Kidney epithelial cell (primary cell): ENCODE measurements around the gene KDM2B. TPM values are rescaled to one million over a fixed set of nuclear protein-coding genes. Genes with fewer than 3 reads are reported as not detected.

Experiments used
- DNase-seq: peaks from one replicate; pipeline ENCODE4 v3.0.0-alpha.2; 2010; ENCODE audit warnings: low read depth
- H3K27me3 ChIP-seq: 2 replicates; pipeline ENCODE4 v1.6.0; 2011; ENCODE audit warnings: low read length; ENCODE audit not compliant: control insufficient read depth, insufficient read depth
- H3K36me3 ChIP-seq: 2 replicates; pipeline ENCODE4 v1.5.1; 2011; ENCODE audit warnings: low read length; ENCODE audit not compliant: control insufficient read depth, insufficient read depth
- H3K4me3 ChIP-seq: 2 replicates; pipeline ENCODE4 v1.5.1; 2011; ENCODE audit warnings: low read depth, mild to moderate bottlenecking, control low read depth, low read length
- CTCF ChIP-seq: IDR thresholded peaks from 2 replicates; pipeline ENCODE4 v1.5.1; 2011; ENCODE audit warnings: mild to moderate bottlenecking, moderate library complexity, low read length, control low read depth, inconsistent platforms; ENCODE audit not compliant: insufficient read depth, poor library complexity, severe bottlenecking
- total RNA-seq: library from RNA; depleted of rRNA; stranded (reverse); fragments of >200 nt; gene quantifications from 2 replicates; pipeline ENCODE4 v1.2.3, GENCODE V29; 2015

The KDM2B gene
- total RNA-seq, 1 donor from 2014 or later: 34.7 TPM

DNA sequence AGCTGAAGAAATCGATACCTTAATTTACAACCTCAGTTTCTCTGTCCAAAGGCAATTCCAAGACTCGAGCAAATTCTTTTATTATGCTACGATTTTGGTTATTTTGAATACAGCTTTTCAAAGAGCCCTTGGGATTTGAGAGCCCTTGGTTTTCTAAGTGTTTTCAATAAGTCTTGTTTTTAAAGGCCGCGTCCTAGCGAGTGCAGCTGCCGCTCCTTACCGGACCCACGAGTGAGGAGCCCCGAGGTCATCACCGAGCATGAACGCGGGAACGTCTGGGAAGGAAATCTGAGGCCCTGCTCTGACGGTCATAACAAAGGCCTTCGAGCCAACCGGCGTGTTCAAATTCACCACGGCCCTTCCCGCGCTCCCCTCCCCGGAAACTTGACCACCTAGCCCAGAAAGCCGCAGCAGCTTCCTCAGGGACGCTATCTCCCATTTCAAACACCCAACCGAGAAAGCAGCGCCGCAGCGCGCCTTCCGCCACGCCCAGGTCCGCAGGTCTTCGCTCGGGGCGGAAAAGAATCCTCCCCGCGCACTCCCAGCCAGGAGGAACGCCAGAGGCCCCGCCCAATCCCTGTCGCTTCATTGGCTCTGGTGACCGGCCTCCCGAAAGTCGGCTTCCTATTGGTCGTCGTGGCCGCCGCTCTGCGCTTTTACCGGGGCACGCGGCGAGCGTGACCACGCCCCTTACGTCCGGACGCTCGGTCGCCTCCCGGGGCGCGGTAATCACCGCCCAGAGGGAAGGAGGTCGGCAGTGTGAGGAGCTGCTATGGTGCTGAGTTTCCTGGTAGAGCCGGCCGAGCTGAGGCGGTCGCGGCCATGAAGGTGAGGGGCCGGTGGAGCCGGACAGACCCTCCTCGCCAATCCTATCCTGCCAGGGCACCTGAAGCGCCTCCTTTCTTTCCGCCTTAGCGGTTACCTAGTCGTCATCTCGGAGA, 181.2 kb downstream of the KDM2B start, which contains the start of gene RNF34:
TSS of gene RNF34 (plus strand) at position 728 of the 941 bp plus-strand sequence. CDS start at position 823, 95 bp downstream.
- Histone ChIP-seq H3K4me3 (peak within 1 kb of the TSS; percentile 79), H3K36me3 (no peaks in the 10 kb centered on the region), H3K27me3 (no peaks in the 10 kb centered on the region)
- no peak for TF ChIP-seq CTCF
- DNase-seq: peak; percentile 87

- no peak for DNase-seq
- TF ChIP-seq CTCF: no peak
- H3K4me3 ChIP-seq: no peak overlapping the region
- no peaks in the 10 kb centered on the region for H3K27me3 ChIP-seq
- H3K36me3 ChIP-seq: no peaks in the 10 kb centered on the region
Observed at GRCh38 chr12:121398355-121398754, 182.5 kb downstream of the KDM2B start.

DNA sequence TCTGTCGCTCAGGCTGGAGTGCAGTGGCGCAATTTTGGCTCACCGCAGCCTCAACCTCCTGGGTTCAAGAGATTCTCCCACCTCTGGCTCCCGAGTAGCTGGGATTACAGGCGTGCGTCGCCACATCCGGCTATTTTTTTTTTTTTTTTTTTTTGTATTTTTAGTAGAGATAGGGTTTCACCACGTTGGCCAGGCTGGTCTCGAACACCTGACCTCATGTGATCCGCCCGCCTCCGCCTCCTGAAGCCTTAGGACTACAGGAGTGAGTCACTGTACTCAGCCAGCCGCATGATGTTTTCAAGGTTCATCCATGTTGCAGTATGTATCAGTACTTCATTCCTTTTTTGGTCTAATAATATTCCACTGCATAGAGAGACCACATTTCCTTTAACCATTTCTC, 183.3 kb downstream of the KDM2B start:
- TF ChIP-seq CTCF: no peak
- DNase-seq: no peak
- H3K36me3 ChIP-seq: no peaks in the 10 kb centered on the region
- no peaks in the 10 kb centered on the region for H3K27me3 ChIP-seq
- no peak overlapping the region for H3K4me3 ChIP-seq

DNA sequence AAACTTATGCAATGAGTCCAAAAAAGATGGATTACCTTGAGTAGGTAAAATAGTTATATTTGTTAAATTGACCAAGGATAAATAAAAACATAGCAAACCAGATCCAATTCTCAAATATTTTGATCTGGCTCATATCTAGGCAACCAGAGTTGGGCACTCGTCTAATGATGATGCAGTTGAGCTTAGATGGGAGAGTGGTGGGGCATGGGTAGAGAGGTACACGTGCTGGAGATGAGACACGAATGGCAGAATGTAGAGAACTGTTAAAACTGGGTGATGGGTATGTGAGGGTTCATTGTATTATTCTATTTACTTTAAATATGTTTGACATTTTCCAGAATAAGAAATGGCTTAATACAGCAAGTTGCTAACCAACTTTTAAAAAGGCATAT, 188.5 kb downstream of the KDM2B start:
- no peak for DNase-seq
- Histone ChIP-seq H3K36me3 (no peaks in the 10 kb centered on the region), H3K4me3 (no peak overlapping the region), H3K27me3 (no peaks in the 10 kb centered on the region)
- no peak for TF ChIP-seq CTCF

DNA sequence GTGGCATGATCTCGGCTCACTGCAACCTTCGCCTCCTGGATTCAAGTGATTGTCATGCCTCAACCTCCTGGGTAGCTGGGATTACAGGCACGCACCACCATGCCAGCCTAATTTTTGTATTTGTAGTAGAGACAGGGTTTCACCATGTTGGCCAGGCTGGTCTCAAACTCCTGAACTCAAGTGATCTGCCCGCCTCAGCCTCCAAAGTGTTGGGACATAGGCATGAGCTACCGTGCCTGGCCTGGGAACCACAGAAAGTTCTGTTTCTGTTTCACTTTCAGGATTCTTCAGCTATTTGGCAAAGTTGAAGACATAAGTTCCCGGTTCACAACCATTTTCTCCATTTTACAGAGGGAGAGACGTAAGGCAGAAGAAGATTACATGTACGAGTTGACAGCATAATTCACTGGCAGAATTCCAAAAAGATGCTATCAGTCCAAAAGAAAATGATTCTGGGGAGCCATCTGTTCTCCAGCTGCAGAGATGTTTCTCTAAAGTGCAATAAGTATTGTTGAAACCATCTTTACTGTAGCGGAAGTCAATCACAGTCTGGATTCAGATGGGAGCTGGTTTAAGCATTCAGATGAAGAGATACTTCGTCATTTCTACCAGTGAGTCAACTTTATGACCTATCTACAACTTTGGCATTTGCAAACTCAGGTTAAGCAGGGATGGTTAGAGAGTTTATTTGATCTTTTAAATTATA, 189.1 kb downstream of the KDM2B start:
- Histone ChIP-seq H3K27me3 (no peaks in the 10 kb centered on the region), H3K36me3 (no peaks in the 10 kb centered on the region), H3K4me3 (no peak overlapping the region)
- TF ChIP-seq CTCF: no peak
- DNase-seq: no peak
